NCI-H82 treated with DMSO at 0.1 percent for 48 hours (cell line): ENCODE measurements around the gene USP37.

ENCODE experiments used
- DNase-seq: peaks from one replicate; lab custom pipeline; 2025; ENCODE audit not compliant: unreplicated experiment; lab: John Stamatoyannopoulos, UW

Gene USP37

GRCh38 chr2:218405086-218405745 is 162.9 kb downstream of the USP37 start:
- DNase-seq = no peak

DNA sequence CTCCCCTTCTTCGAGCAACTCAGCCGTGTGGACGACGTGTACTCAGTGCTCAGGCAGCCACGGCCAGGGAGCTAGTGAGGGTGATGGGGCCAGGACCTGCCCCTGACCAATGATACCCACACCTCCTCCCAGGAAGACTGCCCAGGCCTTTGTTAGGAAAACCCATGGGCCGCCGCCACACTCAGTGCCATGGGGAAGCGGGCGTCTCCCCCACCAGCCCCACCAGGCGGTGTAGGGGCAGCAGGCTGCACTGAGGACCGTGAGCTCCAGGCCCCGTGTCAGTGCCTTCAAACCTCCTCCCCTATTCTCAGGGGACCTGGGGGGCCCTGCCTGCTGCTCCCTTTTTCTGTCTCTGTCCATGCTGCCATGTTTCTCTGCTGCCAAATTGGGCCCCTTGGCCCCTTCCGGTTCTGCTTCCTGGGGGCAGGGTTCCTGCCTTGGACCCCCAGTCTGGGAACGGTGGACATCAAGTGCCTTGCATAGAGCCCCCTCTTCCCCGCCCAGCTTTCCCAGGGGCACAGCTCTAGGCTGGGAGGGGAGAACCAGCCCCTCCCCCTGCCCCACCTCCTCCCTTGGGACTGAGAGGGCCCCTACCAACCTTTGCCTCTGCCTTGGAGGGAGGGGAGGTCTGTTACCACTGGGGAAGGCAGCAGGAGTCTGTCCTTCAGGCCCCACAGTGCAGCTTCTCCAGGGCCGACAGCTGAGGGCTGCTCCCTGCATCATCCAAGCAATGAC is 163.6 kb downstream of the USP37 start:
- no peak for DNase-seq

DNA sequence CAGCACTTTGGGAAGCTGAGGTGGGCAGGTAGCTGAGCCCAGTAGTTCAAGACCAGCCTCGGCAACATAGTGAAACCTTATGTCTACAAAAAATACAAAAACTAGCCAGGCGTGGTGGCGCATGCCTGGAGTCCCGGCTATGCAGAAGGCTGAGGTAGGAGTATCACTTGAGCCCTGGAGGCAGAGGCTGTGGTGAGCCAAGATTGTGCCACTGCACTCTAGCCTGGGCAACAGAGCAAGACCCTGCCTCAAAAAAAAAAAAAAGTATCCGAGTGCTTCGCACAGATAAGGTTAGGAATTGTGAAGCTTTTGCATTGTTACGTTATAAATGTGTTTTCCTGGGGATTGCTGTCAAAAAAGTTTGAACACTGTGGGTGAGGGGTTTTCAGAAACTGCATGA is 164.3 kb downstream of the USP37 start:
- no peak for DNase-seq

DNA sequence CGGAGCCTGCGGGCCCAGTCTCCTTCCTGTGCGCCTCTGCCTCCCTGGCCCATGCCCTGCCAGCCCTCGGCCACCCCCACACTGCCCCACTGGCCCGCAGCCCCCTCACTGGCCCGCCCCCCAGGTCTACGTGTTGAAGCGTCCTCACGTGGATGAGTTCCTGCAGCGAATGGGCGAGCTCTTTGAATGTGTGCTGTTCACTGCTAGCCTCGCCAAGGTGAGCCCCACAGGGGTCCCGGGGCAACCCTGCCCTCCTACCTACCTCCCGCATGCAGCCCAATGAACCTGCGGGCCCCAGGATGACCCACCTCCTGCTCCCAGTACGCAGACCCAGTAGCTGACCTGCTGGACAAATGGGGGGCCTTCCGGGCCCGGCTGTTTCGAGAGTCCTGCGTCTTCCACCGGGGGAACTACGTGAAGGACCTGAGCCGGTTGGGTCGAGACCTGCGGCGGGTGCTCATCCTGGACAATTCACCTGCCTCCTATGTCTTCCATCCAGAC is 165.2 kb downstream of the USP37 start:
- no peak for DNase-seq

DNA sequence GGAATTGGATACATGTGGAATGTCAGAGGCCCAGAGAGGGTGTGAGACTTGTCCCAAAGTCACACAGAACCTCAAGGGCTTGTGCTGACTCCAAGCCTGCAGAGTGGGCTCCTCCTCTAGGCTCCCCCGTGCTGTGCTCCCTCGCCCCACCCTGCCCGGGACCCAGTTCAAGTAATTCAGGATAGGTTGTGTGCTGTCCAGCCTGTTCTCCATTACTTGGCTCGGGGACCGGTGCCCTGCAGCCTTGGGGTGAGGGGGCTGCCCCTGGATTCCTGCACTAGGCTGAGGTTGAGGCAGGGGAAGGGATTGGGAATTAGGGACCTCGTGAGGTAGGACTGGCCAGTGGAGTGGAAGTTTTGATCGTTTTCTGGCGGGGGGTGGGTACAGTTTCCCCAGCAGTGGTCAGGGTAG is 165.7 kb downstream of the USP37 start:
- no peak for DNase-seq

- no peak for DNase-seq
Measured at GRCh38 chr2:218401890-218402289, 166.3 kb downstream of the USP37 start.

GRCh38 chr2:218400930-218401881 is 166.9 kb downstream of the USP37 start:
- DNase-seq = no peak
